ENCODE results near the gene ARHGAP24. TPM values are rescaled to one million over a fixed set of nuclear protein-coding genes. Genes with fewer than 3 reads are reported as not detected.

The ARHGAP24 gene
- total RNA-seq, 2 experiments from 2014 or later = not detected

DNA sequence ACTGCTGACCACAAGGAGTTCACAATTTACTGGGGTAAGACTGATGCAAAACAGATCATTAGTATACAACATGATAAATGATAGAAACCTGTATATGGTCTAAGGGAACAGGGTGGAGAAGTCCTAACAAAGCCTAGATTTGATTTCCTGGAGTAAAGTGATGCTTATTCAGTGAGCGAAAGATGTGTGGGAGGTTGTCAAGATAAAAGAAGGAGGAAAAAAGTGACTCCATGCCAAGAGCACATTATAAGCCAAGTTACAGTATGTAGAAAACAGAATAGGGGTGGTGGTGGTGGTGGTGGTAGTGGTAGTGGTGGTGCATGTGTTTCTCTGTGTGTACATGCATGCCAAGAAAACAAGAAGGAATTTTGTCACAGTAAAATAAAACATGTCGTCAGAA lies 559.7 kb downstream of the ARHGAP24 start:
- no peaks in the 10 kb centered on the region for H3K36me3 Mint-ChIP-seq
- ChIA-PET POLR2A (no interaction called here), CTCF (no interaction called here)
- H3K27ac Mint-ChIP-seq = no peak overlapping the region
- H3K4me3 Mint-ChIP-seq = no peak overlapping the region
- no peak for DNase-seq
- no peaks in the 10 kb centered on the region for H3K4me1 Mint-ChIP-seq (ENCODE audit: low read depth)
- H3K27me3 Mint-ChIP-seq = peaks cover 2% of the 10 kb centered on the region
- no peaks in the 10 kb centered on the region for H3K9me3 Mint-ChIP-seq
- intact Hi-C loops (cut with micrococcal nuclease) = no loop called here

DNA sequence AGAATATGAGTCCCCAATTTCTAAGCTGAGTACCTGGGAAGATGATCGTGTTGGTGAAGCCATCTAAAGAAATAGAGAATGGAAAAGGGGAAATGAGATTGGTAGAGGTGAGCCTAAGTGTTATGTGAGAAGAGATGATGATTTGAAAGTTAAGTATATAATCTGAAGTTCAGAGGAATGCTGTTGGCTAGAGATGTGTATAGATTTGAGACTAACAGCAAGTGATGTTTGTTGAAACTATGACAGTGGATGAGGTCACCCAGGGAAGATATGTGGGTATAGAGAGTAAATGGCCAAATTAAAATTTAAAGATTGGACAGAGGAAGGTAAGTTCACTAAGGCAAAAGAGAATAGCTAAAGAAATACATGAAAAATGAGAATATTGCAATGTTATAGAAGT lies 560.7 kb downstream of the ARHGAP24 start:
- Mint-ChIP-seq H3K36me3 (no peaks in the 10 kb centered on the region), H3K27ac (no peak overlapping the region), H3K4me1 (ENCODE audit: low read depth) (no peaks in the 10 kb centered on the region), H3K4me3 (no peak overlapping the region), H3K27me3 (peaks cover 2% of the 10 kb centered on the region), H3K9me3 (no peaks in the 10 kb centered on the region)
- intact Hi-C loops (cut with micrococcal nuclease) = no loop called here
- CTCF ChIA-PET = no interaction called here
- POLR2A ChIA-PET = no interaction called here
- DNase-seq = no peak

GRCh38 chr4:86036736-86037135 lies 561.8 kb downstream of the ARHGAP24 start:
- no peak for DNase-seq
- no peaks in the 10 kb centered on the region for H3K4me1 Mint-ChIP-seq (ENCODE audit: low read depth)
- H3K4me3 Mint-ChIP-seq = no peak overlapping the region
- no peak overlapping the region for H3K27ac Mint-ChIP-seq
- no peaks in the 10 kb centered on the region for H3K36me3 Mint-ChIP-seq
- H3K9me3 Mint-ChIP-seq = no peaks in the 10 kb centered on the region
- H3K27me3 Mint-ChIP-seq = no peaks in the 10 kb centered on the region
- ChIA-PET CTCF (no interaction called here), POLR2A (no interaction called here)
- intact Hi-C loops (cut with micrococcal nuclease) = no loop called here

DNA sequence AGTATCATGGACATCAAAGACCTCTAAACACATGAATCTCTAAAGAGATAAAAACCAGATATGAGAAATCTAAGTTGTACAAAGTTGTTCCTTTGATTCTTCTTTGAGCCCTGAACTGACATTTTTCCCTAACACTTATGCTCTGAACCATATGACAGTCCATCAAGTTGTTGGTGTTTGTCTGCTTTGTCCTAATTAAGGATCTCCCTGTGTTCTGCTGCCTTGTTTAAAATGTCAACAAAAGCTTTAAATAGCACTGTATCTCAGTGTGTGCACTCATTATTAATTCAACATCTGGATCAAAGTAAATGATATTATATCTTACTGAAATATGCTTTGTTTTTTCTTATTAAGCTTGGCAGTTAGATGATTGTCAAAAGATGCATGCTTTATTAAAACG lies 563.1 kb downstream of the ARHGAP24 start:
- ChIA-PET CTCF (no interaction called here), POLR2A (no interaction called here)
- no peaks in the 10 kb centered on the region for H3K27me3 Mint-ChIP-seq
- intact Hi-C loops (cut with micrococcal nuclease) = no loop called here
- no peak for DNase-seq
- no peaks in the 10 kb centered on the region for H3K36me3 Mint-ChIP-seq
- no peaks in the 10 kb centered on the region for H3K9me3 Mint-ChIP-seq
- no peak overlapping the region for H3K27ac Mint-ChIP-seq
- H3K4me1 Mint-ChIP-seq (ENCODE audit: low read depth) = no peaks in the 10 kb centered on the region
- no peak overlapping the region for H3K4me3 Mint-ChIP-seq

DNA sequence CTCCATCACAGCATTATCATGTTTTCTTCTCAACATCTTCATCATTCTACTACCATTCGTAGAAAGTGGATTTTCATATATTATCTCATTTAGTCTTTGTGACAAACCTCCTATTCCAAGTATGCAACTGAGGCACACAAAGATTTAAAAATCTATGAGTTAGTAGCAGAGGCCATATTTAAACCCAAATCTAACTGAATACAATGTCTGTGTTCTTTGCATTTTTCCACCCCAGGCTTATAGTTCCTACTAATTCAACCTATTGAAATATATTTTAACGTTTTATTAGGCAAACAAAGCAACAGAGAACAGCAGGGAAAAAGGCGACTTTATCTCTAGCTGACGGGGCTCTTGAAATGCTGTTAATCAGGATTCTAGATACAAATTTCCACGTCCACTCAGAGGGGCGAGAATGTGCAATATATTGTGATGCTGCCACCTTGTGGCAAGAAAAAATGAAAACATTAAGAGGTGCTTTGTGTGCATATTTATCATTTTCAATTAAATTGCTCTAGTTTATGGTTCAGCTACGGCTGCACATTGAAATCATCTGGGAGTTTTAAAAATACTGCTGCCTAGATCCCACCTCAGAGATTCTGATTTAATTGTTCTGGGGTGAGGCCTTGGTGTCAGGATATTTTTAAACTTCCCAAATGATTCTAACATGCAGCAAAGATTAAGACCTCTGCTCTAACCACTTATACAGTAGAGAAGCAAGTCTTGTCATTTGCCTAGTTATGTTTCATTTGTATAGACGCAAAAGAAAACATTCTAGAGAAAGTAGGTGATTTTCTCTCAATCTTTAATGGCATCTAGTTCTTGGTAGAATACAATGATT lies 569.0 kb downstream of the ARHGAP24 start:
- Mint-ChIP-seq H3K27ac (no peak overlapping the region), H3K4me3 (no peak overlapping the region), H3K9me3 (no peaks in the 10 kb centered on the region), H3K27me3 (no peaks in the 10 kb centered on the region), H3K4me1 (ENCODE audit: low read depth) (no peaks in the 10 kb centered on the region), H3K36me3 (no peaks in the 10 kb centered on the region)
- CTCF ChIA-PET = interaction anchor here (0.6 to 1.8 kb wide), 5 partner anchors 14 to 959 kb away, joined by 3 to 7 read pairs (median 4); no protein-coding TSS in a partner anchor
- POLR2A ChIA-PET = no interaction called here
- intact Hi-C loops (cut with micrococcal nuclease) = loop anchor here (5.0 kb wide), 2 partner anchors 897 to 962 kb away; no protein-coding TSS in a partner anchor
- DNase-seq = no peak

GRCh38 chr4:86044593-86044985 lies 569.6 kb downstream of the ARHGAP24 start:
- CTCF ChIA-PET = interaction anchor here (0.6 to 1.8 kb wide), 3 partner anchors 14 to 960 kb away, joined by 3 to 7 read pairs (median 6); no protein-coding TSS in a partner anchor

DNA sequence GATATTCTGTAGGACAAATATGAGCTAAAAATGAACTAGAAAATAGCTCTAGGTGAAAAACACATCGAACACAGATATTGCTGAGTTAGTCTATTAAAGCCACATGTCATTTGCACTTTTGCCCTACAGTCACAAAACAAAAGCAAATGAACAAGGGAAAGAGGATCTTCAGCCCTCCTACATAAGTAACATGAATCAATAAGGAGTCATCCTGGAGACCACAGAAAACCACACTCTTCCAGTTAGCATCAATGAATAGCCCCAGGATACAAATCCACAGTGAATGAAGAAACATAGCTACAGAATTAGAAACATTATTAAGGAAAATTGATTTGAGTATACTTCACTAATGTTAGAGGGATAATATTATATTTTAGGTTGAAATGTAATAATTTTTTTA lies 573.5 kb downstream of the ARHGAP24 start:
- Mint-ChIP-seq H3K27ac (no peak overlapping the region), H3K27me3 (no peaks in the 10 kb centered on the region), H3K4me1 (ENCODE audit: low read depth) (no peaks in the 10 kb centered on the region), H3K4me3 (no peak overlapping the region), H3K36me3 (no peaks in the 10 kb centered on the region), H3K9me3 (no peaks in the 10 kb centered on the region)
- CTCF ChIA-PET = interaction anchor here (0.9 kb wide), 1 partner anchor 10 kb away, joined by 3 read pairs; no protein-coding TSS in a partner anchor
- POLR2A ChIA-PET = no interaction called here
- DNase-seq = no peak
- intact Hi-C loops (cut with micrococcal nuclease) = no loop called here

More at GRCh38 chr4:86044593-86044985, 569.6 kb downstream of the ARHGAP24 start:
- no peaks in the 10 kb centered on the region for H3K27me3 Mint-ChIP-seq
- H3K4me1 Mint-ChIP-seq (ENCODE audit: low read depth) = no peaks in the 10 kb centered on the region
- no peak overlapping the region for H3K27ac Mint-ChIP-seq
- DNase-seq = no peak
- H3K9me3 Mint-ChIP-seq = no peaks in the 10 kb centered on the region
- intact Hi-C loops (cut with micrococcal nuclease) = loop anchor here (5.0 kb wide), 2 partner anchors 897 to 962 kb away; no protein-coding TSS in a partner anchor
- POLR2A ChIA-PET = no interaction called here
- no peaks in the 10 kb centered on the region for H3K36me3 Mint-ChIP-seq
- no peak overlapping the region for H3K4me3 Mint-ChIP-seq

GRCh38 chr4:86050496-86050895 lies 575.5 kb downstream of the ARHGAP24 start:
- intact Hi-C loops (cut with micrococcal nuclease) = no loop called here
- ChIA-PET POLR2A (no interaction called here), CTCF (no interaction called here)
- no peaks in the 10 kb centered on the region for H3K9me3 Mint-ChIP-seq
- no peaks in the 10 kb centered on the region for H3K36me3 Mint-ChIP-seq
- DNase-seq = no peak
- H3K27me3 Mint-ChIP-seq = no peaks in the 10 kb centered on the region
- H3K4me3 Mint-ChIP-seq = no peak overlapping the region
- no peak overlapping the region for H3K27ac Mint-ChIP-seq
- H3K4me1 Mint-ChIP-seq (ENCODE audit: low read depth) = no peaks in the 10 kb centered on the region

Small RNAs within 50 kb of the gene (microRNA-seq; reads per million reads assigned to microRNA genes)
- not detected for gene MIR4451 (ENCODE audit: borderline microRNAs expressed, borderline number of aligned reads, borderline replicate concordance)
